Measurements from ENCODE around the gene CYP8B1. TPM values are rescaled to one million over a fixed set of nuclear protein-coding genes. Genes with fewer than 3 reads are reported as not detected.

The CYP8B1 gene
- total RNA-seq, 4 donors from 2014 or later = 0.19 to 0.36 TPM; not detected in 2

GRCh38 chr3:42827023-42827422 lies 48.7 kb downstream of the CYP8B1 start:
- ATAC-seq (ENCODE audit: low FRiP score) = no peak
- no peak for TF ChIP-seq CTCF (IDR thresholded peaks at IDR 0.05)
- no peak for DNase-seq (ENCODE audit: low spot score)

- no peak for ATAC-seq (ENCODE audit: low FRiP score)
- DNase-seq (ENCODE audit: low spot score) = no peak
- no peak for TF ChIP-seq CTCF (IDR thresholded peaks at IDR 0.05)
Observed at GRCh38 chr3:42826141-42826540, 49.5 kb downstream of the CYP8B1 start.

- ATAC-seq (ENCODE audit: low FRiP score) = no peak
- TF ChIP-seq CTCF (IDR thresholded peaks at IDR 0.05) = no peak
- no peak for DNase-seq (ENCODE audit: low spot score)
Observed at GRCh38 chr3:42823351-42823750, 52.3 kb downstream of the CYP8B1 start.

DNA sequence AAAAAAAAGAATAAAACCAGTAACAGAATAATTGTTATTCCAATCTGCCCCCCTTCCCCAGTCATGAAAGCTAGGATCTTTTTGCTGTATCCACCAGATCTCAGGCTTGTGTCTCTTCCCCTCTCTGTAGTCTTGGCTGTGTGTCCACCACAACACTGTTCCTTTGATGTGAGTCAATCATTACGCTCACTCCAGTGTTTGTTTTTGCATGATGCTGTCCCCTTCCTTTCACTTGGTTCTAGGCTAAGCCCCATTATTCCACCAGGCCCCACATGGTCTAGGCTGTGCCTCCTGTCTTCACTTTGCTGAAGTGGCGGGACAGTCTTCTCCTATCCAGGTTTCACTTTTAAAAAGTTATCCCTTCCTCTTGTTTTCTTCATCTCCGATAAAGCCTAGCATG lies 52.9 kb downstream of the CYP8B1 start:
- DNase-seq (ENCODE audit: low spot score) (no peak), ATAC-seq (ENCODE audit: low FRiP score) (no peak)
- no peak for TF ChIP-seq CTCF (IDR thresholded peaks at IDR 0.05)

Other genes with a start within 250 kb of the CYP8B1 start
- 10 to 100 TPM; 41.5 to 67.6 (median 50.3) TPM for gene ZBTB47, start 222.2 kb downstream of the CYP8B1 start, total RNA-seq
- gene KLHL40, start 190.3 kb downstream of the CYP8B1 start, total RNA-seq = under 1 TPM in 1 of 4 donors, not detected in 3; 0.19 TPM
- not detected for gene HHATL, start 173.1 kb downstream of the CYP8B1 start, total RNA-seq
- gene CCDC13, start 102.6 kb downstream of the CYP8B1 start, total RNA-seq = 1 to 10 TPM; 1.1 to 2.6 (median 1.9) TPM
- 100 to 1,000 TPM; 142 to 195 (median 179) TPM for gene HIGD1A, start 71.4 kb downstream of the CYP8B1 start, total RNA-seq
- 10 to 100 TPM in 1 of 4 donors, 1 to 10 TPM in 3; 2.6 to 12.4 (median 7.5) TPM for gene ACKR2, start 66.4 kb downstream of the CYP8B1 start, total RNA-seq
- gene ZNF662, start 30.3 kb upstream of the CYP8B1 start, total RNA-seq = 1 to 10 TPM; 3.3 to 9.9 (median 4.3) TPM
- 10 to 100 TPM in 3 of 4 donors, 1 to 10 TPM in 1; 4.9 to 39.9 (median 14.8) TPM for gene GASK1A, start 103.4 kb upstream of the CYP8B1 start, total RNA-seq
- gene POMGNT2, start 230.2 kb upstream of the CYP8B1 start, total RNA-seq = 10 to 100 TPM; 13.0 to 19.6 (median 15.9) TPM

Measured in omental fat pad (tissue), 4 donors.